M059J (cell line): ENCODE results near the gene CYSTM1. TPM values are rescaled to one million over a fixed set of nuclear protein-coding genes. Genes with fewer than 3 reads are reported as not detected.

Experiments
- DNase-seq: peaks from one replicate; pipeline ENCODE4 v3.0.0-alpha.2; 2012; ENCODE audit warnings: low read depth
- total RNA-seq: library from RNA; depleted of rRNA; stranded (reverse); fragments of >200 nt; shearing (Covaris generic); gene quantifications from 2 replicates; pipeline ENCODE4 v1.2.3, GENCODE V29; 2014

Gene CYSTM1
- total RNA-seq, 1 experiment from 2014 or later = 43.6 TPM

DNA sequence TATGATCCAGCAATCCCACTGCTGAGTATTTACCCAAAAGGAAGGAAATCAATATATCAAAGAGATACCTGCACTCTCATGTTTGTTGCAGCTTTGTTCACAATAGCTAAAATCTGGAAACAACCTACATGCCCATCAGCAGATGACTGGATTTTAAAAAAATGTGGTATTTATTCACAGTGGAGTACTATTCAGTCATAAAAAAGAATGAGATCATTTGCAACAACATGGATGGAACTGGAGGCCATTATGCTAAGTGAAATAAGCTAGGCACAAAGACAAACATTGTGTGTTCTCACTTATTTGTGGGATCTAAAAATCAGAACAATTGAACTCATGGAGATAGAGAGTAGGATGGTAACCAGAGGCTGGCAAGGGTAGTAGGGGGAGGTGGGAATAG, 33.1 kb downstream of the CYSTM1 start:
- DNase-seq = no peak

DNA sequence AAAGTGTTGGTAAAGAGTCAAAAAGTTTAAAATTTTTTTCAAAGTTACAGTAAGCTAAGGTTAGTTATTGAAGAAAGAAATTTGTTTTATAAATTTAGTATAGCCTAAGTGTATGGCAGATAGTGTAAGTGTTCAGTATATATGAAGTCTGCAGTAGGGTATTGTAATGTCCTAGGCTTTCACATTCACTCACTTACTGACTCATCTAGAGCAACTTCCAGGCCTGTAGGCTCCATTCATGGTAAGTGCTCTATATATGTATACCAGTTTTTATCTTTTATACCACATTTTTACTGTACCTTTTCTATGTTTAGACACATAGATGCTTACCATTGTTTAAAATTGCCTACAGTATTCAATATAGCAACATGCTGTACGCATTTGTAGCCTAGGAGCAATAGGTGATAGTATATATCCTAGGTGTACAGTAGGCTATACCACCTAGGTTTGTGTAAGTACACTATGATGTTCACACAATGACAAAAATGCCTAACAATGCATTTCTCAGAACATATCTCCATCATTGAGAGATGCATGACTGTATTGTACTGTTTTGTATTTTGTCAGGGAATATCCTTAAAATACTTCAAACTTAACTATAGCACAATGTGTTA, 38.5 kb downstream of the CYSTM1 start:
- DNase-seq = no peak

DNA sequence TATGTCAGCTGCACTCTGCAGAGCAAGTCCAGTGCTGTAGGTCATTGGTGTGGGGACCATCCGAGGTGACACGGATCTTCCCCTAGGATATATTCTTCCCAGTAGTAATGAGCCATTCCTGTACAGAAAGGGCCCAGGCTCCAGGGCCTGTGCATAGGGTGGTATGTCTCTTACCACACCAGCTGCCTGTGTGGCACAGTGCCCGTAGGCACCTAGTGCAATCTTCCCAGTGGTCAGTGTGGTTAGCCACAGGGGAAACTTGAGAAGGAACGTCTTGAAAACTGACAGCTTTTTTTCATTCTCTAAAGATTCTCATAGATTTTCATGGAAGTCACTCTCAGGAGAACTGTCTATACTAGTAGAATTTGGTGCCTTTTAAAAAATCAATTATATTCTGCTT, 39.8 kb downstream of the CYSTM1 start:
- peak; percentile 96 for DNase-seq

DNA sequence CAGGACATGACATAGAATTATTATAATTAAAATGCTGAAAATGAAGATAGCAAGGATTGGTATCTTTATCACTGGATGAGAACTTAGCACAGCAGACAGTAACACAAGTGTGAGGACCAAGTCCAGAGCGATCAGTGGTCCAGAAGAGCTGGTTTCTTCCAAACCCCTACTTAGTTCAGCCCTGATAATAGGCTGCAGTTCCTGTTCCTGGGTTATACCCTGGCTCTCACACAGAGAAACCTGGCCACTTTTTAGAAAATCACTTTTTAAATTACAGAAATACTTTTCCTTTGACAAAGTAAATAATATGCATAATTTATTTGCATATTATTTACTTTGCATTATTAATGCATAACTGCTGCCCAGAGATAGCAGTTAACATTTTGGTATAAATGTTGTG, 40.3 kb downstream of the CYSTM1 start:
- DNase-seq = no peak

DNA sequence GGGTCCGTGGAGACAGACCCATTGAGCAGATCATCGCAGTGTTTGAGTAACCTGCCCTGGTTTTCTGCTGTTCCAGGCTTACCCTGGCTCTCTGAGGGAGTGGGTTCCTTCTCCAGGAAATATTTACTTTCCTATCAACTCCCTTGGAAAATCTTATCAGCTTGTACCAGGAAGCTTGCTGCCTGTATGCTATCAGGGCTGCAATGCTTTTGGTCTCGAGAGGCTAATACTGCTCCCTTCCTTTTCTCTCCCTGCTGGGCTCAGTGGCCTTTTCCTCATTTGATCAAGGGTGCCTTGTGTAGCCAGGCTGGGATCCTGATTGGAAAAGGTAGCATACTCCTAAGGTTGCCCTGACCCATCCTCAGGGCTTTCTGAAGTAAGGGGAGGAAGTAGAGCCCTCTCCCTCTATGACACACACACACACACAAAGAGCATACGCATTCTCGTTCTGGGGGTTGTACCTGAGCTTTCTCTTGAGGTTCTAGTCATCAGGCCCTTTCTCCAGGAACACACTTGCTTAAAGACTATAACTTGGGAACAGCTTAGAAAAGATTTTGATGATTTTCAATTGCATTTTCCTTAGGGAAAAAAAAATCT, 41.6 kb downstream of the CYSTM1 start:
- DNase-seq = no peak

DNA sequence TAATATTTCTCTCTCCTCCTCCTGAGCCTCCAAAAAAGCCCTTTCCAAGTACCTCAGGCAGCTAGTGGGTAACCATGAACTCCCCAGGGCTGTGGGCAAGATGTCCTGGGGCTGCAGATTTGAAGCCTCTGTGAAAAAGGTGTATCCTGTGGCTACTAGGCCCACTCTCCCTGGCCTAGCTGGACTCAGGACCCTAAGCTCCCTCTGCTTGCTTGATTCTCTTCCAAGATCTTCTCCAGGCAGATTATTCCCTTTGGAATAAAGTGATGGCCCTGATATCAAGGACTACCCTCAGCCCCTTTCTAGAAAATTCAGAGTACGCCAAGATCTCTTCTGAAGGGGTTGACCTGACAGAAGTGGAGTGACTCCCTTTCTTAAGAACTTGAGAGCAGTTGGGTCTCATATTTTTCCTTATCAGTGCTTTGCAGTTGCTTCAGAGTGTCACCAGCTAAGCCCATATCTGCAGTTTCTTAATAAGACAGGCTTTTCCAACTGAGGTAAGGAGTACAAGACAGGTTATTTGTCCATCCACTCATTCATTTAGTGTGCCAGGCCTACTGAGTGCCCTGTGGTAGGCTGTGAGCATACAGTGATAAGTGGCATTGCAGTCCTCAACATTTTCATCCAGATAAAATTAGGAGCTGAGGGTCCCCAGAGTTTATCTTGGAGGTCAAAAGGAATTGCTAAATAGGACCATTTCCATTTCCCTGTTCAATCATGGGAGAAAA, 42.5 kb downstream of the CYSTM1 start:
- no peak for DNase-seq

DNA sequence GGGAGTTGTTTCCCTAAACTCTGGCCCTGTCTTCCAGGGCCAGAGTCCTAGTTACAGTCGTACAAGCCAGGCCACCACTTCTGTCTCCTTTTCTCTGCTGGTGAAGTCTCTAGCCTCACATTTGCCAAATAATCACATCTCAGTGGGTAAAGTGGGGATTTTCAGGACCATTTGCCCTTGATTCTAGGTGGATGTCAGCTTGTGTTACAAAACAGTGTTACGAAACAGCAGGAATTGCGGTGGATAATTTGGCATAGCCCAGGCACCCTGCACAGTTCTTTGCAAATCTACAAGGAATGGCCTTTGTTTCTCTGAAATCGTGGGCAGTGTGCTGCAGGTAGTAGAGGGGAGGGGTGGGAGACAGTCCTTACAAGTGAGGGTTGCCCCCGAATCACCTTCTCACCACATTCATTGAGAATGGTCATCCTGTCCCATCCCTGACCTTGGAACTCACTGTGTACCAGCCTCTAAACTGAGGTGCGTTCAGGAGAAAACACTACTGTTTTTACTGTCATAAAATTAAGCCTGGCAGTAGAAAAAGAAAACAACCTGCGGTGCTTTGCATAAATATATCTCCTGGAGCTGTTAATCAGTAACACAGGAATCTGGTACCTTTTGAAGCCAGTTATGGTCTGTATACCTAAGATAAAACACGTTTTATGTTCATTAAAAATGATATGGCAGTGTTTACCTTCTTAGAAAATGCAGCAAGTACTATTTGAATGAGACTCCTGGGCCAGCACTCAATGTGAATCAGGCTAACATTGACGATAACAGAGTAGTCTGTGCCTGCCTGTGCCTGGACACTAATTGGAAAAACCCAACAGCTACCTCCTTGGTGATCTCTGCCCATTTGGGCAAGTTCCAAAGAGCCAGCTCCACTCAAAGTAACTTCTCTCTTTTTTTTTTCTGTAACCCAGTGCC, 44.3 kb downstream of the CYSTM1 start:
- no peak for DNase-seq

DNA sequence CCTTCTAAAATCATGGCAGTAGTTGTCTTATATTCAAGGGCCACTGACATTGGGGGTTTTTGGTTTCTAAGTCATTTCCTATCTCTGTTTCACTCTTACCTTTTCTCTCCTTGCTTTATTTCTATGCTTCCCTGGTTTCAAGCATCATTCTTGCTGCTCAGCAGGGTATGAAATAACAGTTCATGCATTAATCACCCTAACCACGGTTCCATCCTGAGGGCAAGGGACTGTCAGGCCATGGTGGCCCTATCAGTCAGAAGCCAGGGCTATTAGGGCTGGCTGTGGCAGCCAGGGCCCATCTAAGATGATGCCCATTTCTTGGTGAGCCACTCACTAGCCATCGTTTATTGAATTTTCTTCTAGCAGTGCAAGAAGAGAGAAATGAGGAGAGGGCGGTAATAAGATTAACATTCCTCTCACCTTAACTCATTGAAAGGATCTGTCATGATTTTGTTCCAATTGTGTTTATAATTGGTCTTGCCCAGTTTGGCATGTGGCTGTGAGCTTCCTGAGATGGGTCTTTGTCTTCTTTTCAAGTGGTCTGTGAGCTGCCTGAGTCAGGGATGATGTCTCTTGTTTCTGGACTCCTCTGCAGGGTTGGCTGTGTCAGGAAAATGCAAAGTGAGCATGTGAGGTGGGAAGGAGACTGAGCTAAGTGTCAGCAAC, 45.2 kb downstream of the CYSTM1 start:
- DNase-seq = peak; percentile 79

DNA sequence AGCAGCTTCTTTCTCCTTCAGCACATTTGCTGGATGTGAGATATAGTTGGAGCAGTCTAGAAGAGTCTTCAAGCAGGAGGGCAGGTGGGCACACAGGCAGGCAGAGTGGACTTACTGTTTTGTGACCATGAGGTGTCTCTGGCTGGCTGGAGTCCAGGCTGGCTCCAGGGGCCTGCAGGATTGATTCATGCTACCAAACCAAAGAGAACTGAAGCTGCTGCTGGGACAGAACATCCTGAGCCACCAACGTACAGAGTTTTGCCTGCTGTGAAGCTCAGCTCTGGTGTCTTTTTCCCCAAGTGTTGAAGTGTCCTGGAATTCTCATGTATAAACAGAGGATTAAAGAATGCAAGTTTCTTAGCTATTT, 45.7 kb downstream of the CYSTM1 start:
- no peak for DNase-seq

DNA sequence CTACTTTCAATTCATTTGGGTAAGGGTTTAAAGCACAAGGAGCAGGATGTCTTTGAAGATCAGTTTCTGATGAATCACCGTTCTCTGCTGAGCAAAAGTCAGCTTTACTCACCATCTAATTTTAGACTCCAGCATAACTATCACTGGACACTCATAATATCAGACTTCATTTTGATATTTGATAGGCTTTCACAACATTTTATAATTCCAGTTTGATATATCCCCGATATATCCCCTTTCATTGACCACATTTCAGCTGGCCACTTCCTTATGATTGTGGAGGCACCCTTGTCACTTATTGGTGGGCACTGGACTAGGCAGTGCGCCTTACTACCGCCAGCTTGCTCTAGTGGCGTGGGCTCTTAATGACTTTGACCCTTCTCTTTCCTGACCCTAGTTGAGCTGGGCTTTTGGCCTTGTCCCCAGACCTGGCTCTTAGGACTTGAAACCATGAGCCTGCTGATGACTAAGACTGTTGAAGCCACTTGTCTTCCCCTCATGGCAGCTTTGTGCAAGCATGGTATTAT, 46.8 kb downstream of the CYSTM1 start:
- peak; percentile 78 for DNase-seq

DNA sequence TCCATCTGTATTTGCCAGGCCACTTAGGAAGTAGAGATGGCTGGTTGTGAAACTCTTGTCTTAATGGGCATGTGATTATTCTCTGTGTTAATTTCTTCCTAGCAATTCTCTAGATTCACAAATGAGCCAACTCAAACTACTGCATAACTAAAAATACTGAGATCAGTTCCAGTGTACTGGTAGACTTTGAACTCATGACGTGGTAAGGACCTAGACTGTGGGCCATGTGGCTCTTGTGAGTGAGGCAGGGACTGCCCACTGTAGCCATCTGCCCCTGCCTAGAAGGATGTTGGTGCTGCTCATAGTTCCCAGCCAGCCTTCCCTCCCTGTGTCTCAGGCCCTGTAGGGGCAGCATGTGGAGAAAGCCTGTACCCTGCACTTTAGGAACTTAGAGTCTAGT, 47.4 kb downstream of the CYSTM1 start:
- no peak for DNase-seq

DNA sequence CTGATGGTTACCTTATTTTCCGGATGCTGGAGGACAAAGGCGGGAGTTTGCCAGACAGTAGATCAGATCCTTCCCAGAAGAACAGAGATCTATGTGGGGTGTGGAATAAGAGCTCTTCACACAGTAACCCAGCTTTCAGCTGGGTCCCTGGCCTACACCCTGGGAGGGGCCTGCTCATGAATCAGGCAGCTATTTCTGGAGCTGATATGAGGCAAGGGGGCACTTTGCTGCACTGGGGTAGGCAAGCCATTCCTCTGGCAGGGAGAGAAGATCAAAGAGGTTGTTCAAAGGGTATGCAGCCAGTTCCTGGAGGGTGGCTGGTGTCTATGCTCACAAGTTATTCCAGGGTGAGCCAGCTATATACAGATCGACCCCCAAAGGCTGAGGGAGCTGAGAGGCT, 48.6 kb downstream of the CYSTM1 start:
- DNase-seq = no peak

DNA sequence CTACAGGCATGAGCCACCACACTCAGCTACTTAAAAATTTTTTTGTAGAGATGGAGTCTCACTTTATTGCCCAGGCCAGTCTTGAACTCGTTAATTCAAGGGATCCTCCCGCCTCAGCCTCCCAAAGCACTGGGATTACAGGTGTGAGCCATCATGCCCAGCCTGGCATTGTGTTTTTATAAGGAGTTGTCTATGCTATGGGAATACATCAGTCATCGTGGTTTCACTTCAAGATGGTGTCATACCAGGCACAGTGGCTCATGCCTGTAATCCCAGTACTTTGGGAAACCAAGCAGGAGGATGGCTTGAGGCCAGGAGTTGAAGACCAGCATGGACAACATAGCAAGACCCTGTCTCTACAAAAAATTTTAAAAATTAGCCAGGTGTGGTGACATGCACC, 49.7 kb downstream of the CYSTM1 start:
- peak; percentile 57 for DNase-seq

DNA sequence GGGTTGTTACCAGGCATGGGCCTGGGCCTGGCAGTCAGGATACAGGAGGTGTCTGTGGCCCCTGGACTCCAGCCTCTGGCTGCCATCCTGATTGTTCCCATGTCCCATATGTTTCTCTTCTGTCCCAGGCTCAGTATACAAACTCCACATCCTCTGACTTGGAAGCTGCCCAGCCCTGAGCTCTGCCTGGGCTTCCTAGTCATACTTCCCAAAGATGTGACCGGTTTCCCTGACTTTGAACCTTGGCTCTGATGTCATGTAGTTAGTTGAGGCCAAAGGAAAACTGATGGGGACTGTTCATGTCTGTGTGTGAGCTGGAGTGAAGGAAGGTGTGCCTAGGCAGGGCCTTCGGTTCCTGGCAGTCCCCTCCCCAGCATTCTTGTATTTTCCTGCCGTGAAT, 50.4 kb downstream of the CYSTM1 start:
- DNase-seq = no peak

DNA sequence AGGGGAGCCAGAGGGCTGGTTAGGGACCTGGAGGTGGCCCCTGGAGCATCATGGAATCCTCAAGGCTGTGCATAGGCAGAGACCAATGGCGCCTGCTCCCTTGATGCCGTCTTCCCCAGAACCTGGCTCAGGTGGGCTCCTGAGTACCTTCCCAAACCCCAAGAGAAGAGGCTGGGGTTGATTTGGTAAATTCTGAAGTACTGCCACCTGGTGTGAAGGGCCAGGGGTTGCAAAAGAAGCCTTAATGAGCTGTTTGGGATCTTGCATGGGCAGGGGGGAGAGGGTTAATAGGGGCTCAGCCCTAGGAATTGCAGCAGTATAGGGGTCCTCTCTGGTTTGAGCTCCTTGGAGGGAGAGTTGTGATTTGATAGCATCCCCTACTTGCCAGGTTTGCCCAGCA, 52.1 kb downstream of the CYSTM1 start:
- no peak for DNase-seq

DNA sequence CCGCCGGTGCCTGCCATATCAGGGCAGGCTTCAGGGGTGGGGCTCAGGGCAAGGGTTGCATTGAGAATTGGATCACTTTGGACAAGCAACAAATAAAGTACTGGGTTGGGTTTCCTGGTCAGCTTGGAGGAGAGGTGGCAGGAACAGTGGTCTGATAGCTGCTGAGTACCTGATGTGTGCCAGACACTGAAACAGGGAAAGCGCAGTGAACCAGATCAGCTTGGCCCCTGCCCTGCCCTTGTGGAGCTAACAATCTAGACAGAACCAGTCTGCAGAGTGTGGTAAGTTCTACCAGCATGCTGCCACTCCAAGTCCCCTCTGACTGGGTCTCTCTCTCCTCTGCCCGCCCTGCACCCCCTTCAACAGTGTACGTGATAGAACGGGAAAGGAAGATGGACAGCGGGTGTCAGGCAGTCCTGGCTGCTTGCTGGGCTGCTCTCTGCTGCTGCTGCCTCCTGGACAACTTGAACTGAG, 53.4 kb downstream of the CYSTM1 start:
- DNase-seq = no peak

DNA sequence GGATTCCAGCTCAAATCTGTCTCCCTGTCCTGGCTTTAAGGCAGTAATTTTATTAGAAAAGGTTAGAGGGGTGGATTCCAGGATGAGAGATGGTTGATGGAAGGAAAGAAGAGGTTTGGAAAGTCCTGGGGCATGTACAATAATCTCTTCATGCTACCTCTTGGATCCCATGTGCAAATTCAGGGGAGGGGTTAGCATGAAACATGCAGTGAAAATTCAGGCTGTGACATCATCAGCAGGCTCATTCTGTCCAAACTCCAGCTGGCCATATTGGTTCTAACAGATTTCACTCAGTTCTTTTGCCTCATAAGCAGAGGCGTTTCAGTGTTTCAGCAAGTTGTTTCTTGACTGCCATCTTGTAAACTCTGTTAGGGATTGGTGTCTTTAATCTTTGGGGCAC, 55.4 kb downstream of the CYSTM1 start:
- DNase-seq = no peak

DNA sequence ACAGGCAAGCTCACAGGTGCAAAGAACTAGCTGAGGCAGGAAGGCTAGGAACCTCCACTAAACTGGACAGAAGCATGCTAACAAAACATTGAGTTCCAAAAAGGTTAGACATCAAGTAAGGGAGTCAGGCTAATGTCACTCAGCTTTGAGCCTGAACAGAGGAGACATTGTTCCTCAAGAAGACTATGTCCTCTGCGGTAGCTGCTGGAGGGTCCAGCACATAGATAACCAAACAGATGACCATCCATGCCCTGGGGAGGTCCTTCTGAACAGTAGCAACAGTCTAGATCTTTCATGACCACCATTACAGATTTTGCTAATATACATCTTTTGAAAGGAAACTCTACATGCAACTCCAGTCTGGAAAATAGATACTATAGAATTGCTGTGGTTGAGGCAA, 57.7 kb downstream of the CYSTM1 start:
- no peak for DNase-seq

DNA sequence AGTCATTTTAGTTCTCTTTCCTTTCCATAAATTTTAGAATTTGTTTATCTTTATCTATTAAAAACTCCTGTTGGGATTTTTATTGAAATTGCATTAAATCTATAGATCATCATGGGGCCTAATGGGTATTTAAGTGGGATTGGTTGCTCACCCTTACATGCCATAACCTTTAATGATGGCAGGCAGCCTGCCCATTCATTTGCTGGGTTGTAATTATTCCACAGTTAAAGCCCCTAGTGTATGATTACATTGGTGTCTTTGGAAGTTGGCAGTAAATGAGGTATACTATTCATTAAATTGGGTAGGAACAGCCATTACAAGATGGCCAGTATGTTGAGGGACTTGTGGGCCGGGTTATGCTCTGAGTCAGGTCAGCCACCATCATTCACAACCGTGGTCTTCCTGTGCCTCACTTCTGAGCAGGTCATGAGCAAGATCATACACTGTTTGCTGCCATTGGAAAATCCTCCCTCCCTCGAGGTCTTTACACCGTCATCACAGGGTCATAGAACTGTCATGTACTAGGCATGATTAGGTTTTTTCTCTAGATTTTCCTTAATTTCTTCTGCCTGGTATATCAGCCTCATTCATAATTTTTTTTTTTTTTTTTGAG, 59.5 kb downstream of the CYSTM1 start:
- no peak for DNase-seq

DNA sequence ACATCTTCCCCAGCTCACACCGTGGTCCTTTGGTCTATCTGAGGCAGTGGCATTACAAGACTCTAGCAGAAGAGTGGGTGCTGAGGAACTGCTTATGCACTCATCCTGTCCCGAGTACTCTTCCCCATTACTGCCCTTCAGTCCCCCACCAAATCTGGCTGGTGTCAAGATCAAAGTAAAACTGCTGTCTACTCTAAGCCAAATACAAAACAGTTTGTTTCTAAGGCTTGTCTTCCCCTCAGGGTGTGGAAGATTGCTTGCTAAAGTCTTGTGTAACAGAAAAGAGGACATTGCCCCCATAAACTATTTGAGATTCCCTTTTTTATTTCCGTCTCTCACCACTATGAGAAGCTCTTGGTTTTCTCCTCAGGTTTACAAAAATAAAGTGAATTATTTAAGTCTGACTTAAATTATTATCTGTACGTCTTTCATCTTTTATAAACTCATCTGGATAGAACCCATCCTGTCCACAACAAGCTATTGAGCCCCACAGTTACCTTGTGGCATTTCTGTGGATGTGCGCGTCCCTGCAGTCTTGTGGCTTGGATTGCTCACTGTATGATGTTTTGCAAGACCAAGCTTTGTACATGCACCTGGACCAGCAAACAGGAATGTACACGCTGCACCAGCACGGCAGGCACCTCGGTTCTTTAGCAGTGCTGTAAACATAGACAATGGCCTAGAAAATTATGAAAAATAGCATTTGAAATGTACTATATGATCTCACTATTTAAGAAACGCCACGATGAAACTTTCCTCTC, 61.0 kb downstream of the CYSTM1 start:
- no peak for DNase-seq
